Measurements from ENCODE around the gene C3orf62.
"Not testable (repeated sequence)": the region's sequence is repeated elsewhere in the genome, so short reads cannot be mapped to it uniquely, and the experiment has no call there.

The C3orf62 gene

DNA sequence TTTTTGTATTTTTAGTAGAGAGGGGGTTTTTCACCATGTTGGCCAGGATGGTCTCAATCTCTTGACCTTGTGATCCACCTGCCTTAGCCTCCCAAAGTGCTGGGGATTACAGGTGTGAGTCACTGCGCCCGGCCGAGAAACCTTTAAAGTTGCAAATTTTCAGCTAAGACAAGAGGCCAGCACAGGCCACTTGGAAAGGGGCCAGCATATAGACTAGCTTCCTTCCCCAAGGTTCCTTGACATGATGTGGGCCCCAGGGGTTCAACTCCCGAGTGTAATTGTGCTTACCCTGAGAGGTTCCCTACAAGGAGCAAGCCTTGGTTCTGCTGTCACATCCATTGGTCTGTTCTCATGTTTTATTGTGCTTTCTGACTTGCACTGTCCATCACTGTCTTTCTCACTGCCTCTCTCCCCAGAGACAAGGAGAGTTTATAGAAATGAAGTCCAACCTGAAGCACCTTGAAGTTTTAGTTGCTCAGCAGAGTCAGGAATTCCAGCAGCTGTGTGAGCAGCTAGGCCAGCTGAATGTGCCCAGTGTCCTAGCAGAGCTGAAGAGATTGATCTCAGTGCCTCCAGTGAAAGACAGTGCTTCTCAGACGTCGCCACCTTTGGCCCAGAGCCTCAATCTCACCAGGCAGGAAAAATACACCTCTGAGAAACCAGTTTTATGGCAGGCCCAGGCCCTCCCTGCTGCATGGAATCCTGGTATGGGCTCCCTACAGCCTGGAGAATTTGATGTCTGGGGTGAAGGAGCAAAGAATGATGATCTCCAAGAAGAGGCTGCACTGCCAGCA, 21.1 kb downstream of the C3orf62 start:
- H3K27ac ChIP-seq = no peak overlapping the region
- TF ChIP-seq ZFX (IDR thresholded peaks at IDR 0.05; ENCODE audit: borderline replicate concordance) = no peak
- TF ChIP-seq, protein P1, sequence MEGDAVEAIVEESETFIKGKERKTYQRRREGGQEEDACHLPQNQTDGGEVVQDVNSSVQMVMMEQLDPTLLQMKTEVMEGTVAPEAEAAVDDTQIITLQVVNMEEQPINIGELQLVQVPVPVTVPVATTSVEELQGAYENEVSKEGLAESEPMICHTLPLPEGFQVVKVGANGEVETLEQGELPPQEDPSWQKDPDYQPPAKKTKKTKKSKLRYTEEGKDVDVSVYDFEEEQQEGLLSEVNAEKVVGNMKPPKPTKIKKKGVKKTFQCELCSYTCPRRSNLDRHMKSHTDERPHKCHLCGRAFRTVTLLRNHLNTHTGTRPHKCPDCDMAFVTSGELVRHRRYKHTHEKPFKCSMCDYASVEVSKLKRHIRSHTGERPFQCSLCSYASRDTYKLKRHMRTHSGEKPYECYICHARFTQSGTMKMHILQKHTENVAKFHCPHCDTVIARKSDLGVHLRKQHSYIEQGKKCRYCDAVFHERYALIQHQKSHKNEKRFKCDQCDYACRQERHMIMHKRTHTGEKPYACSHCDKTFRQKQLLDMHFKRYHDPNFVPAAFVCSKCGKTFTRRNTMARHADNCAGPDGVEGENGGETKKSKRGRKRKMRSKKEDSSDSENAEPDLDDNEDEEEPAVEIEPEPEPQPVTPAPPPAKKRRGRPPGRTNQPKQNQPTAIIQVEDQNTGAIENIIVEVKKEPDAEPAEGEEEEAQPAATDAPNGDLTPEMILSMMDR (IDR thresholded peaks at IDR 0.05) = no peak

DNA sequence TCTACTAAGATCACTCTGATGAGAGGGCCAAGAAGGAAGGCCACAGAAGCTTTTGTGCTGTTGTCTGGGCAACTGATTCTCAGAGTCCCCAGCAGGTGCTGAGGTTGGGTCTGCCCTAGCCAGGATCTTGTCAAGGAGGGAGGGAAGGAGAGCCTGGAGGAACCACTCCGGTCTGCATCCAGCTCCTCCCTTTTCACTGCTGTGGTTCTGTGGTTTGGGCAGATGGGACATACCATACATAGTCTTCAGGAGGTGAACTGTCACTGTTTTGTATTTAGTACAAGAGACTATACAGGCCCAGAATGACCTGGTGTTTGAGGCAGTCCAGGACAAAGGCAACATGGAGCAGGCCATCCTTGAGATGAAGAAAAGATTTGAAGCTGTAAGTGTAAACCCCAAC, 21.9 kb downstream of the C3orf62 start:
- no peak overlapping the region for H3K27ac ChIP-seq
- TF ChIP-seq, protein P1 (IDR thresholded peaks at IDR 0.05) = no peak
- no peak for TF ChIP-seq ZFX (IDR thresholded peaks at IDR 0.05; ENCODE audit: borderline replicate concordance)

DNA sequence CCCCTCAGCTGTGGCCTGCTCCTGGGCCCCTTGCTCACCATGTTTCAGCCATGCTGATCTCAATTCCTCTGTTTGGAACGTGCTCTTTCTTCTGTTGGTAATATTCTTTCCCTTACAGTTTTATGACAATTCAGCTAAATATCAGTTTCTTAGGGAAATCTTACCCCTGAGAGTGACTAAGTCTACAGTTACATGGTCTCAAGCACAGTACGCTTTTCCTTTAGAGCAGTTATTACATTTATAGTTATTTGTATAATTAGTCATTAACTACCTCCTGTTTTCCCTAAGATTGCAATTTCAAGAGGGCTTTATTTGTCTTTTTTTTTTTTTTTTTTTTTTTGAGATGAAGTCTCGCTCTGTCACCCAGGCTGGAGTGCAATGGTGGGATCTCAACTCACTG, 23.5 kb downstream of the C3orf62 start:
- H3K27ac ChIP-seq = no peak overlapping the region
- TF ChIP-seq, protein P1 (IDR thresholded peaks at IDR 0.05) = no peak
- no peak for TF ChIP-seq ZFX (IDR thresholded peaks at IDR 0.05; ENCODE audit: borderline replicate concordance)

DNA sequence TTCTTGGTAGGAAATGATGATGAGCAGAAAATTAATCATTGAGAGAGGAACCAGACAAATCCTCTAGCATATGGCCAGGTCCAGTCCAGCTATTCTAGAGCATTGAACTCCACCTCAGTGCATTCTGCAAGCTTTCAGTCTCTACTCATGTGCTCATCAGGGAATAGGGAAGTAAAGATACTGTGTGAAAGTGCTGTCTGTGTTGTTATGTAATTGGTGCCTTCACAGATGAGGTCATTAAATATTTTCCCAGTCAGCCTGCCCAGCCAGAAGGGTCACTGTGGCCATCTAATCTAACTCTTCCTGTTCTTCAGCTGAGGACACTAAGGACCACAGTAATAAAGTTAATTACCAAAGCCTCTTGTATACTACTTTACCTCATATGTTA, 28.2 kb downstream of the C3orf62 start:
- TF ChIP-seq ZFX (IDR thresholded peaks at IDR 0.05; ENCODE audit: borderline replicate concordance) = no peak
- TF ChIP-seq, protein P1 (IDR thresholded peaks at IDR 0.05) = no peak
- no peak overlapping the region for H3K27ac ChIP-seq

DNA sequence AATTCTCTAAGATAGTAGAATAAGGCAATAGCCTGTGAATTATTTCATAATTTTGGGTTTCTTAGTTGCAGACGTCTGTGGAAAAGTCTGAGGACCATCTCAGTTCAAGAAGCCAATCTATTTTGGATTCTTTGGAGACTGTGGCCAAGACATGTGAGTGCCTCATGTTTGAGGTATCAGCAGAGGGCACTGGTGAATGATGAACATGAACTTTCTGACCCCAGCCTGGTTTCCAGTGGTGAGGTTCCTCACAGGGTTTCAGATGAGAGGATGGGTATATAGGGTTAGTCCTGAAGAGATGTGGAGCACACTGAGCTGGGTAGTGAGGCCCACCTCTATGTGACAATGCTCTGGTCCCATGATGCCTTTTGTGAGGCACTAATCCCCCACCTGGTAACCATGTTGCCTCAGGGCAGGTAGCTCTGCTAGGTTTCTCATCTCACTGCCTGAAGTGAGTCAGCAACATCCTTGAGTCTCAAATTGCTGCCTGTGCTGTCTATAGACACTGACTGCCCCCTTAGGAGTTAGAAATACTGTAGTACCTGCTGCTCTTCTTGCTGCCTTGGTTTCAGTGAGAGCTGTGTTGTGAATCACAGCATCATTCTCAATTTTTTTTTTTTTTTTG, 32.3 kb downstream of the C3orf62 start:
- no peak for TF ChIP-seq ZFX (IDR thresholded peaks at IDR 0.05; ENCODE audit: borderline replicate concordance)
- TF ChIP-seq, protein P1 (IDR thresholded peaks at IDR 0.05) = no peak
- H3K27ac ChIP-seq = no peak overlapping the region

DNA sequence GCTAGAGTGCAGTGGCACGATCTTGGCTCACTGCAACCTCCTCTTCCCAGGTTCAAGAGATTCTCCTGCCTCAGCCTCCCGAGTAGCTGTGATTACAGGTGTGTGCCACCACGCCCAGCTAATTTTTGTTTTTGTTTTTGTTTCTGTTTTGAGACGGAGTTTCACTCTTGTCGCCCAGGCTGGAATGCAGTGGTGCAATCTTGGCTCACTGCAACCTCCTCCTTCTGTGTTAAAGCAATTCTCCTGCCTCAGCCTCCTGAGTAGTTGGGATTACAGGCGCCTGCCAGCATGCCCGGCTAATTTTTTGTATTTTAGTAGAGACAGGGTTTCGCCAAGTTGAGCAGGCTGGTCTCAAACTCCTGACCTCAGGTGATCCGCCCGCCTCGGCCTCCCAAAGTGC, 36.9 kb downstream of the C3orf62 start:
- H3K27ac ChIP-seq = not testable (repeated sequence)

DNA sequence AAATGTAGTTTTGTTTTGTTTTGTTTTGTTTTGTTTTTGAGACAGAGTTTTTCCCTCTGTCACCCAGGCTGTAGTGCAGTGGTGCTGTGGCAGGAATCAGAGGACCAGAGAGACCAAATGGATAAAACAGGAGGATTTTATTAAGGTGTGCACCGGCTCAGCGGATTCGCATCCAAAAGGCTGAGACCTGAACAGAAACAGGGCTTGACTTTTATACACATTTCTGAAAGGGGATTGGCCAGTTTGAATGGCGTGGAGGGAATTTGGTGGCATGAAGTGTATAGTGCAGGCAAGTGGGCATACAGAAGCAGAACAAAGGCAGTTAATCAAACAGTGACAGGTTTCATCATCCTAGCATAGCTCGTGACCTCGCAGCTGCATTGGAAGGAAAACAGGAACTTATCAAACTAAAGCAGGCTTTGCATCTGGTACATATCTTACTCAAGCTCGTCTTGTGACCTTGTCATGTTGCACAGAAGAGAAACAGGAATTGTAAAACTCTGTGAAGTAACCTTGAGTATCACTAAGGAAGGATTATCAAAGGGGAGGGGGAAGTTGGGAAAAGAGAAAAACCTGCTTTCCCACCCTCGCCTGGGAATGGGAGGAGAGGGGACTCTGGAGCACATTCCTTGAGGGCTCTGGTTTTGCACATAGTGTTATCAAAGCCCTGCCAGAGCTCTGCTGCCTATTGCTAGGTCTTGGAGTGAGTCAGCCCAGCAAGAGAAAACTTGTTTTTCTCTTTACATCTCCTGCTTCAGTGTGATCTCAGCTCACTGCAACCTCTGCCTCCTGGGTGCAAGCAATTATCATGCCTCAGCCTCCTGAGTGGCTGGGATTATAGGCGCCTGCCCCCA, 38.5 kb downstream of the C3orf62 start:
- TF ChIP-seq ZFX (IDR thresholded peaks at IDR 0.05; ENCODE audit: borderline replicate concordance) = no peak
- TF ChIP-seq, protein P1 (IDR thresholded peaks at IDR 0.05) = no peak
- no peak overlapping the region for H3K27ac ChIP-seq

Data from 22Rv1 (cell line).